MG63 (cell line): ENCODE results near the gene PTPRK. TPM values are rescaled to one million over a fixed set of nuclear protein-coding genes. Genes with fewer than 3 reads are reported as not detected.

Experiments
- DNase-seq: peaks from one replicate; pipeline ENCODE4 v3.0.0-alpha.2; 2020
- H3K27me3 ChIP-seq: fragments of 250-450 bp; sonication (Bioruptor Pico); 2 replicates; pipeline ENCODE4 v1.5.1; 2020; ENCODE audit warnings: mild to moderate bottlenecking, moderate library complexity
- H3K36me3 ChIP-seq: fragments of 250-450 bp; sonication (Bioruptor Pico); 2 replicates; pipeline ENCODE4 v1.5.1; 2020; ENCODE audit warnings: mild to moderate bottlenecking, moderate library complexity
- H3K4me3 ChIP-seq: fragments of 250-450 bp; sonication (Bioruptor Pico); 2 replicates; pipeline ENCODE4 v1.5.1; 2020; ENCODE audit warnings: mild to moderate bottlenecking, moderate library complexity
- H3K9me3 ChIP-seq: fragments of 250-450 bp; sonication (Bioruptor Pico); 2 replicates; pipeline ENCODE4 v1.5.1; 2020; ENCODE audit warnings: mild to moderate bottlenecking, moderate library complexity
- total RNA-seq: library from RNA; depleted of rRNA; stranded (reverse); fragments of >200 nt; shearing (Covaris generic); gene quantifications from 2 replicates; pipeline ENCODE4 v1.2.3, GENCODE V29; 2014; ENCODE audit warnings: low replicate concordance

PTPRK gene
- total RNA-seq, 1 experiment from 2014 or later: 9.7 TPM

GRCh38 chr6:128519931-128520435, 416 bp downstream of the PTPRK start:
- peak; percentile 33 for DNase-seq
- Histone ChIP-seq H3K27me3 (no peaks in the 10 kb centered on the region), H3K9me3 (no peaks in the 10 kb centered on the region), H3K36me3 (no peaks in the 10 kb centered on the region), H3K4me3 (peak overlapping the region; percentile 84)

- Histone ChIP-seq H3K36me3 (no peaks in the 10 kb centered on the region), H3K4me3 (peak overlapping the region; percentile 84), H3K9me3 (no peaks in the 10 kb centered on the region), H3K27me3 (no peaks in the 10 kb centered on the region)
- peak; percentile 49 for DNase-seq
Measured at GRCh38 chr6:128519132-128519930, 1.1 kb downstream of the PTPRK start.

GRCh38 chr6:128518434-128519131, 1.8 kb downstream of the PTPRK start:
- Histone ChIP-seq H3K27me3 (no peaks in the 10 kb centered on the region), H3K4me3 (peak overlapping the region; percentile 84), H3K36me3 (no peaks in the 10 kb centered on the region), H3K9me3 (no peaks in the 10 kb centered on the region)
- no peak for DNase-seq

- Histone ChIP-seq H3K27me3 (no peaks in the 10 kb centered on the region), H3K9me3 (no peaks in the 10 kb centered on the region), H3K36me3 (no peaks in the 10 kb centered on the region), H3K4me3 (no peak overlapping the region)
- no peak for DNase-seq
Measured at GRCh38 chr6:128517124-128517523, 3.3 kb downstream of the PTPRK start.

- Histone ChIP-seq H3K27me3 (no peaks in the 10 kb centered on the region), H3K36me3 (no peaks in the 10 kb centered on the region), H3K4me3 (no peak overlapping the region), H3K9me3 (no peaks in the 10 kb centered on the region)
- DNase-seq: no peak
Measured at GRCh38 chr6:128516514-128516898, 3.9 kb downstream of the PTPRK start.

GRCh38 chr6:128515550-128516513, 4.6 kb downstream of the PTPRK start:
- peak; percentile 3 for DNase-seq
- Histone ChIP-seq H3K9me3 (no peaks in the 10 kb centered on the region), H3K27me3 (no peaks in the 10 kb centered on the region), H3K4me3 (no peak overlapping the region), H3K36me3 (no peaks in the 10 kb centered on the region)

- DNase-seq: no peak
- Histone ChIP-seq H3K9me3 (no peaks in the 10 kb centered on the region), H3K27me3 (no peaks in the 10 kb centered on the region), H3K4me3 (no peak overlapping the region), H3K36me3 (no peaks in the 10 kb centered on the region)
Measured at GRCh38 chr6:128513878-128514277, 6.5 kb downstream of the PTPRK start.

- no peaks in the 10 kb centered on the region for H3K27me3 ChIP-seq
- no peaks in the 10 kb centered on the region for H3K9me3 ChIP-seq
- H3K36me3 ChIP-seq: no peaks in the 10 kb centered on the region
- H3K4me3 ChIP-seq: no peak overlapping the region
- no peak for DNase-seq
Measured at GRCh38 chr6:128512296-128512695, 8.1 kb downstream of the PTPRK start.

GRCh38 chr6:128511506-128511905, 8.9 kb downstream of the PTPRK start:
- Histone ChIP-seq H3K9me3 (no peaks in the 10 kb centered on the region), H3K4me3 (no peak overlapping the region), H3K36me3 (no peaks in the 10 kb centered on the region), H3K27me3 (no peaks in the 10 kb centered on the region)
- no peak for DNase-seq

GRCh38 chr6:128509709-128510108, 10.7 kb downstream of the PTPRK start:
- DNase-seq: no peak
- Histone ChIP-seq H3K9me3 (no peaks in the 10 kb centered on the region), H3K4me3 (no peak overlapping the region), H3K36me3 (no peaks in the 10 kb centered on the region), H3K27me3 (no peaks in the 10 kb centered on the region)

GRCh38 chr6:128508588-128509296, 11.7 kb downstream of the PTPRK start:
- DNase-seq: peak; percentile 75
- H3K4me3 ChIP-seq: no peak overlapping the region
- no peaks in the 10 kb centered on the region for H3K9me3 ChIP-seq
- H3K27me3 ChIP-seq: no peaks in the 10 kb centered on the region
- no peaks in the 10 kb centered on the region for H3K36me3 ChIP-seq

- Histone ChIP-seq H3K36me3 (no peaks in the 10 kb centered on the region), H3K9me3 (no peaks in the 10 kb centered on the region), H3K4me3 (no peak overlapping the region), H3K27me3 (no peaks in the 10 kb centered on the region)
- peak; percentile 45 for DNase-seq
Measured at GRCh38 chr6:128507337-128508310, 12.8 kb downstream of the PTPRK start.

GRCh38 chr6:128505603-128506002, 14.8 kb downstream of the PTPRK start:
- Histone ChIP-seq H3K36me3 (no peaks in the 10 kb centered on the region), H3K27me3 (no peaks in the 10 kb centered on the region), H3K9me3 (no peaks in the 10 kb centered on the region), H3K4me3 (no peak overlapping the region)
- DNase-seq: no peak

- H3K9me3 ChIP-seq: no peaks in the 10 kb centered on the region
- H3K27me3 ChIP-seq: no peaks in the 10 kb centered on the region
- H3K4me3 ChIP-seq: no peak overlapping the region
- no peak for DNase-seq
- no peaks in the 10 kb centered on the region for H3K36me3 ChIP-seq
Measured at GRCh38 chr6:128504003-128504654, 16.3 kb downstream of the PTPRK start.
